Natural killer cell (primary cell): ENCODE results near the gene HOMER3. TPM values are rescaled to one million over a fixed set of nuclear protein-coding genes. Genes with fewer than 3 reads are reported as not detected.

Experiments used
- ATAC-seq, 3 donors: fragments of 150-1000 bp in 2 of 3; fragments of 200-7000 bp in 1 of 3; cut with Tn5 transposase; 1 replicate in 1 of 3; 2 replicates in 2 of 3; pipeline ENCODE4 v1.10.0; 2021; ENCODE audit warnings: mild to moderate bottlenecking in 2 of 3, moderate library complexity in 2 of 3
- DNase-seq, 2 donors: peaks; one replicate each; pipeline versions ENCODE4 v3.0.0 to v3.0.0-alpha.2; 2013 to 2021; ENCODE audit warnings: mixed read lengths in 1 of 2
- H3K27ac ChIP-seq: one replicate; pipeline ENCODE4 v1.5.1; 2013; ENCODE audit warnings: mild to moderate bottlenecking, low read length
- H3K27me3 ChIP-seq: one replicate; pipeline ENCODE4 v1.6.1; 2013; ENCODE audit warnings: low read length; ENCODE audit not compliant: control insufficient read depth, insufficient read depth
- H3K36me3 ChIP-seq: one replicate; pipeline ENCODE4 v1.6.1; 2013; ENCODE audit warnings: low read length; ENCODE audit not compliant: control insufficient read depth, insufficient read depth
- H3K4me1 ChIP-seq: one replicate; pipeline ENCODE4 v1.6.1; 2013; ENCODE audit warnings: low read length; ENCODE audit not compliant: control insufficient read depth, insufficient read depth
- H3K4me3 ChIP-seq: one replicate; pipeline ENCODE4 v1.5.1; 2013; ENCODE audit warnings: low read length
- H3K9me3 ChIP-seq: one replicate; pipeline ENCODE4 v1.6.1; 2013; ENCODE audit warnings: low read length; ENCODE audit not compliant: control insufficient read depth, insufficient read depth
- H3K27ac Mint-ChIP-seq, 2 donors: one replicate each; pipeline ENCODE4 v1.8.0; 2022; ENCODE audit warnings: mild to moderate bottlenecking in 2 of 2, mixed read lengths in 2 of 2, moderate library complexity in 1 of 2
- H3K27me3 Mint-ChIP-seq, 2 donors: one replicate each; pipeline ENCODE4 v1.8.0; 2022; ENCODE audit warnings: low read depth in 2 of 2, mixed read lengths in 2 of 2
- H3K36me3 Mint-ChIP-seq: one replicate; pipeline ENCODE4 v1.8.0; 2022; ENCODE audit warnings: mixed read lengths
- H3K4me1 Mint-ChIP-seq, 2 donors: one replicate each; pipeline ENCODE4 v1.8.0; 2022; ENCODE audit warnings: mixed read lengths in 2 of 2
- H3K4me3 Mint-ChIP-seq: one replicate; pipeline ENCODE4 v1.8.0; 2022; ENCODE audit warnings: mild to moderate bottlenecking, moderate library complexity, mixed read lengths
- H3K9me3 Mint-ChIP-seq, 2 donors: one replicate each; pipeline ENCODE4 v1.8.0; 2022; ENCODE audit warnings: mixed read lengths in 2 of 2
- CTCF ChIP-seq: fragments of 200-600 bp; IDR thresholded peaks from one replicate; pipeline ENCODE4 v1.8.0; 2022; ENCODE audit warnings: antibody characterized with exemption
- WGBS: methylation state at CpG from one replicate; pipeline ENCODE4 v1.1.7; 2013; ENCODE audit warnings: missing lambda C conversion rate; ENCODE audit not compliant: insufficient coverage; 5-methylcytosine and 5-hydroxymethylcytosine counted together
- intact Hi-C: fragments of 100-400 bp; cut with micrococcal nuclease; formaldehyde crosslinking; loops from one replicate; pipeline ENCODE4 v1.14.2; 2022
- total RNA-seq, 4 donors: library from RNA; stranded (reverse); fragments of 120-200 nt in 1 of 4; gene quantifications; one replicate each; pipeline versions ENCODE4 v1.2.3 to v1.2.4, GENCODE V29; 2013 to 2022

The HOMER3 gene
- 1 to 10 TPM in 1 of 3 donors, under 1 TPM in 1, not detected in 1; 0.19 to 4.8 TPM for total RNA-seq
- total RNA-seq (2013), result 2.4 TPM

GRCh38 chr19:18940769-18941627, at the start of gene HOMER3:
TSS of gene HOMER3 (minus strand) at chr19:18941217. CDS start at chr19:18938982, 2,235 bp downstream.
- H3K36me3 Mint-ChIP-seq, result no peaks in the 10 kb centered on the region
- no peak within 1 kb of the TSS for H3K27ac ChIP-seq
- no peak for TF ChIP-seq CTCF
- H3K9me3 ChIP-seq, result no peaks in the 10 kb centered on the region
- ATAC-seq (peak; percentile 88 to 92 (median 92)), DNase-seq (peak; percentile 62 to 82)
- peaks cover 19% of the 10 kb centered on the region for H3K4me1 ChIP-seq
- H3K27me3 Mint-ChIP-seq, result peaks cover 30 to 32% of the 10 kb centered on the region in 2 donors
- no peaks in the 10 kb centered on the region for H3K36me3 ChIP-seq
- H3K4me3 ChIP-seq, result peak within 1 kb of the TSS; percentile 20
- H3K27ac Mint-ChIP-seq, result peak within 1 kb of the TSS in 1 of 2 donors; percentile 59
- WGBS, result 2% methylated on average over 73 of the region's 81 CpGs
- H3K4me1 Mint-ChIP-seq, result peaks cover 0 to 19% of the 10 kb centered on the region in 2 donors
- intact Hi-C loops, result no loop called here
- H3K9me3 Mint-ChIP-seq, result no peaks in the 10 kb centered on the region
- peaks cover 16% of the 10 kb centered on the region for H3K27me3 ChIP-seq
- peak within 1 kb of the TSS; percentile 74 for H3K4me3 Mint-ChIP-seq

DNA sequence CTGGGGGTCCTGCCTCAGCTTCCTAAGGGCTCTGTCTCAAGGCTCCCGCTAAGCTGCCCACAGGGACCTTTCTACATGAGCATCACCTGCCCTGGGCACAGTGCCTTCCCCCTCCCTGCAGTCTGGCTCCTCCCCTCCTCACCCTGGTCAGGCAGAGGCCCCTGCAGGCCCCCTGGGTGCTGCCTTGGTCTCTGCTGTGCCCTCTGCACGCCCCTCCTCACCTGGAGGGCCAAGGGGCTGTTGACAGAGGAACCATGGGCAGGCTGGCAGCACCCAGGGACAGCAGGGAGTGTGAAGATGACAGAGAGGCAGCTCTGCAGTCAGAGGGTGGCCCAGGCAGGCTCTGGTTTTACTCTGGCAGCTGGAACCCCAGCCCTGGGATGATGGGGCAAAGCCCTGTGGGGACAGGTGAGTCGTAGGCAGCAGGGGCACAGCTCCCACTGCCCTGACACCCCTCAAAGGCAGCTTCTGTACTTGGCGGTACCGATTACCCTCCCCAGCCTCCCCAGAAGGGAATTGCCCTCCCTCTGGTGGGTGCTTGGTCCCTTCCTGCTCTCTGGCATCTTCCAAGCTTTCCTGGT, 49.2 kb upstream of the HOMER3 start:
- Histone ChIP-seq H3K4me3 (no peak overlapping the region), H3K36me3 (peaks cover 34% of the 10 kb centered on the region), H3K4me1 (peaks cover 11% of the 10 kb centered on the region), H3K27ac (no peak overlapping the region), H3K27me3 (peaks cover 5% of the 10 kb centered on the region), H3K9me3 (no peaks in the 10 kb centered on the region)
- peaks cover 2 to 8% of the 10 kb centered on the region in 2 donors for H3K27me3 Mint-ChIP-seq
- 96% methylated on average over 5 of the region's 5 CpGs for WGBS
- H3K9me3 Mint-ChIP-seq, result no peaks in the 10 kb centered on the region
- ATAC-seq (no peak), DNase-seq (no peak)
- peaks cover 9% of the 10 kb centered on the region for H3K36me3 Mint-ChIP-seq
- no peak overlapping the region for H3K4me3 Mint-ChIP-seq
- TF ChIP-seq CTCF, result no peak
- H3K4me1 Mint-ChIP-seq, result no peaks in the 10 kb centered on the region
- intact Hi-C loops, result no loop called here
- no peak overlapping the region for H3K27ac Mint-ChIP-seq

DNA sequence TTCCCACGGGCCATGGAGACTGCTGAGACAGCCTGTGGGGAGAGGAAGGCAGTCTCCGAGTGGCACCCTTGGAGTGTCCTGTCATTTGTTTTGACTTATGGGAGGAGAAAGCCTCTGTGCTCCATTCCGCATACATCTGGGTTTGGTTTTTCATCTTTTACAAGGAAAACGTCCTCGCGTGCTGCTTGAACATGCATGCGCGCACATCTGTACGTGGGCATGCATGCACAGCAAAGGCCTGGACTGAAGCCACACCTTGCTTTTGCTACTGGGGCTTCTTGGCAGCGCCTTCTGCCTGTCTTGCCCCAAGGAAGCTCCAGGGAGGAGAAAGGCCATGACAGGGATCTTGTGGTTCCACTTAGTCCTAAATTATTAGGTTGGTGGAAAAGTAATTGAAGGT, 48.3 kb upstream of the HOMER3 start:
- TF ChIP-seq CTCF, result no peak
- peaks cover 5% of the 10 kb centered on the region for H3K27me3 ChIP-seq
- H3K4me3 ChIP-seq, result no peak overlapping the region
- 95% methylated on average over 10 of the region's 10 CpGs for WGBS
- intact Hi-C loops, result no loop called here
- peaks cover 14% of the 10 kb centered on the region for H3K4me1 ChIP-seq
- peaks cover 5 to 11% of the 10 kb centered on the region in 2 donors for H3K27me3 Mint-ChIP-seq
- no peak for DNase-seq
- H3K36me3 Mint-ChIP-seq, result peaks cover 9% of the 10 kb centered on the region
- no peak overlapping the region for H3K27ac ChIP-seq
- H3K4me3 Mint-ChIP-seq, result no peak overlapping the region
- peaks cover 25% of the 10 kb centered on the region for H3K36me3 ChIP-seq
- no peak for ATAC-seq
- H3K9me3 ChIP-seq, result no peaks in the 10 kb centered on the region
- no peaks in the 10 kb centered on the region for H3K9me3 Mint-ChIP-seq
- H3K4me1 Mint-ChIP-seq, result no peaks in the 10 kb centered on the region
- no peak overlapping the region for H3K27ac Mint-ChIP-seq
